ENCODE measurements around the gene TPD52L1. TPM values are rescaled to one million over a fixed set of nuclear protein-coding genes. Genes with fewer than 3 reads are reported as not detected.

TPD52L1 gene
- total and polyA plus RNA-seq, 2 of the 13 experiments (the other 11 are each of a cell fraction or from before 2014, with no cell fraction given): 0.49 to 0.53 TPM

- 0 out of 2 replicates have a peak, but pooled peaks have one; percentile 15 for TF ChIP-seq AHDC1 (CRISPR knock-in tag; IDR thresholded peaks at IDR 0.05; ENCODE audit: borderline replicate concordance)
- TF ChIP-seq ZNF263 (CRISPR knock-in tag; IDR thresholded peaks at IDR 0.05): peak; percentile 98
- TF ChIP-seq ZNF569 (CRISPR knock-in tag; IDR thresholded peaks at IDR 0.05; ENCODE audit: borderline replicate concordance): peak; percentile 63; the same call in 1 of the 2 replicates
- TF ChIP-seq, protein P1, sequence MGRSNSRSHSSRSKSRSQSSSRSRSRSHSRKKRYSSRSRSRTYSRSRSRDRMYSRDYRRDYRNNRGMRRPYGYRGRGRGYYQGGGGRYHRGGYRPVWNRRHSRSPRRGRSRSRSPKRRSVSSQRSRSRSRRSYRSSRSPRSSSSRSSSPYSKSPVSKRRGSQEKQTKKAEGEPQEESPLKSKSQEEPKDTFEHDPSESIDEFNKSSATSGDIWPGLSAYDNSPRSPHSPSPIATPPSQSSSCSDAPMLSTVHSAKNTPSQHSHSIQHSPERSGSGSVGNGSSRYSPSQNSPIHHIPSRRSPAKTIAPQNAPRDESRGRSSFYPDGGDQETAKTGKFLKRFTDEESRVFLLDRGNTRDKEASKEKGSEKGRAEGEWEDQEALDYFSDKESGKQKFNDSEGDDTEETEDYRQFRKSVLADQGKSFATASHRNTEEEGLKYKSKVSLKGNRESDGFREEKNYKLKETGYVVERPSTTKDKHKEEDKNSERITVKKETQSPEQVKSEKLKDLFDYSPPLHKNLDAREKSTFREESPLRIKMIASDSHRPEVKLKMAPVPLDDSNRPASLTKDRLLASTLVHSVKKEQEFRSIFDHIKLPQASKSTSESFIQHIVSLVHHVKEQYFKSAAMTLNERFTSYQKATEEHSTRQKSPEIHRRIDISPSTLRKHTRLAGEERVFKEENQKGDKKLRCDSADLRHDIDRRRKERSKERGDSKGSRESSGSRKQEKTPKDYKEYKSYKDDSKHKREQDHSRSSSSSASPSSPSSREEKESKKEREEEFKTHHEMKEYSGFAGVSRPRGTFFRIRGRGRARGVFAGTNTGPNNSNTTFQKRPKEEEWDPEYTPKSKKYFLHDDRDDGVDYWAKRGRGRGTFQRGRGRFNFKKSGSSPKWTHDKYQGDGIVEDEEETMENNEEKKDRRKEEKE (IDR thresholded peaks at IDR 0.05): no peak
- no peak; the same call in 1 of the 2 replicates for TF ChIP-seq CAMTA2 (CRISPR knock-in tag; IDR thresholded peaks at IDR 0.05; ENCODE audit: borderline replicate concordance)
- no peak for TF ChIP-seq STAT6 (CRISPR knock-in tag; IDR thresholded peaks at IDR 0.05; ENCODE audit: borderline replicate concordance)
- TF ChIP-seq SCMH1 (CRISPR knock-in tag; IDR thresholded peaks at IDR 0.05; ENCODE audit: borderline replicate concordance): no peak
- TF ChIP-seq ZNF468 (CRISPR knock-in tag; IDR thresholded peaks at IDR 0.05): peak; percentile 66; the same call in 1 of the 2 replicates
- TF ChIP-seq ZSCAN5A (CRISPR knock-in tag; IDR thresholded peaks at IDR 0.05; ENCODE audit: borderline replicate concordance): peak; percentile 94; the same call in 1 of the 2 replicates
- no peak for TF ChIP-seq FOXK2 (IDR thresholded peaks at IDR 0.05)
- TF ChIP-seq, protein P2, sequence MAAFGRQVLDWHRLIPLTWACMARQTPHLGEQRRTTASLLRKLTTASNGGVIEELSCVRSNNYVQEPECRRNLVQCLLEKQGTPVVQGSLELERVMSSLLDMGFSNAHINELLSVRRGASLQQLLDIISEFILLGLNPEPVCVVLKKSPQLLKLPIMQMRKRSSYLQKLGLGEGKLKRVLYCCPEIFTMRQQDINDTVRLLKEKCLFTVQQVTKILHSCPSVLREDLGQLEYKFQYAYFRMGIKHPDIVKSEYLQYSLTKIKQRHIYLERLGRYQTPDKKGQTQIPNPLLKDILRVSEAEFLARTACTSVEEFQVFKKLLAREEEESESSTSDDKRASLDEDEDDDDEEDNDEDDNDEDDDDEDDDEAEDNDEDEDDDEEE (CRISPR knock-in tag; IDR thresholded peaks at IDR 0.05): peak; percentile 97
These were observed 148.1 kb downstream of the TPD52L1 start, which contains the start of gene HDDC2 (continued) for GRCh38 chr6:125301435-125302391.
